H1 (cell line): ENCODE data around the gene ZFP1. TPM values are rescaled to one million over a fixed set of nuclear protein-coding genes. Genes with fewer than 3 reads are reported as not detected.

ENCODE experiments used
- CTCF ChIA-PET: fragments of 300-600 bp; sonication (Branson Sonifier 250); formaldehyde crosslinking; loops from one replicate; lab custom pipeline; 2021; ENCODE audit not compliant: partially characterized antibody; lab: Charles Lee
- POLR2A ChIA-PET: fragments of 300-600 bp; sonication (Branson Sonifier 250); formaldehyde crosslinking; loops from one replicate; lab custom pipeline; 2021; ENCODE audit warnings: inconsistent platforms; ENCODE audit not compliant: partially characterized antibody; lab: Charles Lee
- DNase-seq, 2 experiments: peaks; one replicate each; pipeline versions ENCODE4 v3.0.0 to v3.0.0-alpha.2; 2010 to 2022; ENCODE audit warnings: low spot score in 2 of 2, low read depth in 1 of 2, mixed read lengths in 1 of 2
- FAIRE-seq: peaks from 2 replicates; lab custom pipeline; 2011; peaks lifted over from hg19 to GRCh38; lab: Jason Lieb, UNC
- H2AFZ ChIP-seq: 2 replicates; pipeline ENCODE4 v1.8.1; 2012; ENCODE audit warnings: low read length, inconsistent platforms
- H2AK5ac ChIP-seq: 2 replicates; pipeline ENCODE4 v1.6.1; 2013; ENCODE audit warnings: low read depth, low read length
- H2BK120ac ChIP-seq: replicated peaks from 2 replicates; pipeline ENCODE3; 2013; ENCODE audit warnings: low read depth, low read length, inconsistent platforms
- H2BK12ac ChIP-seq: 2 replicates; pipeline ENCODE4 v1.6.1; 2013; ENCODE audit warnings: low read depth, low read length
- H2BK15ac ChIP-seq: 2 replicates; pipeline ENCODE4 v1.6.1; 2013; ENCODE audit warnings: low read length
- H2BK20ac ChIP-seq: 2 replicates; pipeline ENCODE4 v1.6.1; 2013; ENCODE audit warnings: low read length
- H2BK5ac ChIP-seq: 2 replicates; pipeline ENCODE4 v1.6.1; 2013; ENCODE audit warnings: low read depth, low read length
- H3K14ac ChIP-seq: 2 replicates; pipeline ENCODE4 v1.6.1; 2013; ENCODE audit warnings: inconsistent platforms; ENCODE audit not compliant: insufficient read length
- H3K18ac ChIP-seq: 2 replicates; pipeline ENCODE4 v1.6.1; 2013; ENCODE audit warnings: low read length; ENCODE audit errors: extremely low read depth
- H3K23ac ChIP-seq: 2 replicates; pipeline ENCODE4 v1.6.1; 2013; ENCODE audit warnings: inconsistent platforms; ENCODE audit not compliant: insufficient read length
- H3K23me2 ChIP-seq: 2 replicates; pipeline ENCODE4 v1.6.1; 2013; ENCODE audit warnings: low read depth, low read length
- H3K27ac ChIP-seq: 2 replicates; pipeline ENCODE4 v1.6.1; 2011; ENCODE audit warnings: low read depth, low read length, inconsistent platforms
- H3K27me3 ChIP-seq, 4 experiments: replicated peaks in 1 of 4; 1 replicate in 1 of 4; 2 replicates in 3 of 4; pipeline versions ENCODE4 v1.6.1 to v1.8.1; 2011 to 2013; ENCODE audit warnings: low read length in 3 of 4, mild to moderate bottlenecking in 3 of 4, inconsistent platforms in 2 of 4, mixed read lengths in 2 of 4, moderate library complexity in 1 of 4; ENCODE audit not compliant: control insufficient read depth in 3 of 4, insufficient read depth in 3 of 4; ENCODE audit errors: extremely low read depth in 1 of 4
- H3K36me3 ChIP-seq, 4 experiments: 2 replicates each; pipeline versions ENCODE4 v1.6.1 to v1.8.1; 2011 to 2013; ENCODE audit warnings: mild to moderate bottlenecking in 4 of 4, low read length in 3 of 4, moderate library complexity in 2 of 4, control low read depth in 1 of 4, inconsistent platforms in 1 of 4; ENCODE audit not compliant: insufficient read depth in 4 of 4, control insufficient read depth in 2 of 4
- H3K4ac ChIP-seq: replicated peaks from 2 replicates; pipeline ENCODE3; 2013; ENCODE audit warnings: low read length, low read depth, mixed read lengths, inconsistent platforms; ENCODE audit not compliant: insufficient read length
- H3K4me1 ChIP-seq, 4 experiments: replicated peaks in 1 of 4; 1 replicate in 1 of 4; 2 replicates in 3 of 4; pipeline versions ENCODE4 v1.6.1 to v1.8.1; 2011 to 2013; ENCODE audit warnings: low read length in 3 of 4, inconsistent platforms in 2 of 4, mixed read lengths in 1 of 4; ENCODE audit not compliant: insufficient read depth in 4 of 4, control insufficient read depth in 3 of 4
- H3K4me2 ChIP-seq, 2 experiments: 2 replicates each; pipeline versions ENCODE4 v1.6.1 to v1.8.1; 2011 to 2013; ENCODE audit warnings: low read depth in 2 of 2, low read length in 2 of 2, control low read depth in 1 of 2, inconsistent platforms in 1 of 2, mild to moderate bottlenecking in 1 of 2; ENCODE audit not compliant: insufficient read depth in 1 of 2
- H3K4me3 ChIP-seq, 4 experiments: fragments of 200-600, 300-600 bp in 1 of 4; sonication (generic), shearing (Covaris generic), sonication (Bioruptor Twin) in 1 of 4; 2 replicates each; pipeline versions ENCODE4 v1.5.1 to v1.8.1; 2011 to 2016; ENCODE audit warnings: low read length in 4 of 4, low read depth in 3 of 4, control low read depth in 2 of 4, inconsistent platforms in 2 of 4, mild to moderate bottlenecking in 2 of 4, mixed read lengths in 1 of 4, moderate library complexity in 1 of 4; ENCODE audit not compliant: insufficient read depth in 2 of 4; ENCODE audit errors: extremely low read depth in 1 of 4
- H3K56ac ChIP-seq: replicated peaks from 2 replicates; pipeline ENCODE3; 2013; ENCODE audit warnings: low read depth, mild to moderate bottlenecking, mixed read lengths, low read length, inconsistent platforms; ENCODE audit not compliant: insufficient read length
- H3K79me1 ChIP-seq: 2 replicates; pipeline ENCODE4 v1.6.1; 2013; ENCODE audit warnings: low read depth, low read length, control low read depth
- H3K79me2 ChIP-seq, 2 experiments: 2 replicates each; pipeline versions ENCODE4 v1.6.1 to v1.8.1; 2012 to 2013; ENCODE audit warnings: low read length in 2 of 2, mild to moderate bottlenecking in 2 of 2, inconsistent platforms in 1 of 2; ENCODE audit not compliant: insufficient read depth in 2 of 2, control insufficient read depth in 1 of 2
- H3K9ac ChIP-seq, 4 experiments: replicated peaks in 1 of 4; 1 replicate in 1 of 4; 2 replicates in 3 of 4; pipeline versions ENCODE4 v1.6.1 to v1.8.1; 2011 to 2013; ENCODE audit warnings: low read depth in 3 of 4, low read length in 3 of 4, control low read depth in 2 of 4, mild to moderate bottlenecking in 2 of 4, moderate library complexity in 2 of 4, inconsistent platforms in 1 of 4; ENCODE audit errors: extremely low read depth in 1 of 4
- H3K9me3 ChIP-seq, 2 experiments: 2 replicates each; pipeline versions ENCODE4 v1.6.1 to v1.8.1; 2012 to 2013; ENCODE audit warnings: mild to moderate bottlenecking in 2 of 2, moderate library complexity in 2 of 2, control low read depth in 1 of 2, inconsistent platforms in 1 of 2, low read depth in 1 of 2, low read length in 1 of 2, mixed read lengths in 1 of 2; ENCODE audit not compliant: insufficient read depth in 2 of 2
- H4K20me1 ChIP-seq, 2 experiments: replicated peaks in 1 of 2; 2 replicates each; pipeline versions ENCODE3 to v1.8.1; 2011 to 2013; ENCODE audit warnings: inconsistent platforms in 2 of 2, low read length in 2 of 2, mild to moderate bottlenecking in 1 of 2; ENCODE audit not compliant: insufficient read depth in 2 of 2, control insufficient read depth in 1 of 2
- H4K5ac ChIP-seq: 2 replicates; pipeline ENCODE4 v1.6.1; 2013; ENCODE audit warnings: low read length, low read depth, mixed read lengths, inconsistent platforms; ENCODE audit not compliant: insufficient read length
- H4K8ac ChIP-seq: 2 replicates; pipeline ENCODE4 v1.8.0; 2013; ENCODE audit warnings: mild to moderate bottlenecking, moderate library complexity, low read length, inconsistent platforms; ENCODE audit not compliant: insufficient read depth; ENCODE audit errors: extremely low read depth
- H4K91ac ChIP-seq: replicated peaks from 2 replicates; pipeline ENCODE3; 2013; ENCODE audit warnings: low read length, mixed read lengths, inconsistent platforms; ENCODE audit not compliant: insufficient read length
- ATF3 ChIP-seq: IDR thresholded peaks from 2 replicates; pipeline ENCODE4 v1.6.1; 2011; ENCODE audit warnings: low read depth, mild to moderate bottlenecking, low read length; ENCODE audit not compliant: insufficient read depth
- CHD2 ChIP-seq: IDR thresholded peaks from 2 replicates; pipeline ENCODE4 v1.6.1; 2012; ENCODE audit warnings: low read length, improper control_type of control experiment
- CTBP2 ChIP-seq: IDR thresholded peaks from 2 replicates; pipeline ENCODE4 v1.7.0; 2011; ENCODE audit warnings: borderline replicate concordance, mild to moderate bottlenecking, moderate library complexity, mixed read lengths, low read length; ENCODE audit not compliant: insufficient read depth, insufficient read length
- EP300 ChIP-seq, 2 experiments: IDR thresholded peaks; 1 replicate in 1 of 2; 2 replicates in 1 of 2; pipeline ENCODE4 v1.6.1; 2011 to 2012; ENCODE audit warnings: low read depth in 2 of 2, low read length in 2 of 2, mild to moderate bottlenecking in 2 of 2, borderline replicate concordance in 1 of 2, inconsistent platforms in 1 of 2, moderate library complexity in 1 of 2
- GABPA ChIP-seq: IDR thresholded peaks from 2 replicates; pipeline ENCODE4 v1.6.1; 2011; ENCODE audit warnings: mild to moderate bottlenecking, low read length, moderate library complexity, borderline replicate concordance; ENCODE audit not compliant: insufficient read depth
- KDM4A ChIP-seq: IDR thresholded peaks from one replicate; pipeline ENCODE4 v1.7.1; 2012; ENCODE audit warnings: low read depth, mild to moderate bottlenecking, moderate library complexity, low read length, inconsistent platforms; ENCODE audit not compliant: severe bottlenecking
- KDM5A ChIP-seq: fragments of 200-600 bp; IDR thresholded peaks from 2 replicates; pipeline ENCODE4 v1.7.1; 2012; ENCODE audit warnings: mild to moderate bottlenecking, low read length, inconsistent platforms, mixed read lengths
- MAFK ChIP-seq: IDR thresholded peaks from 2 replicates; pipeline ENCODE4 v1.6.1; 2012; ENCODE audit warnings: low read depth, mild to moderate bottlenecking, improper control_type of control experiment, low read length
- NANOG ChIP-seq: IDR thresholded peaks from 2 replicates; pipeline ENCODE4 v1.6.1; 2011; ENCODE audit warnings: low read length, low read depth, mild to moderate bottlenecking, inconsistent platforms; ENCODE audit not compliant: insufficient read depth, poor library complexity, severe bottlenecking
- RXRA ChIP-seq: IDR thresholded peaks from 2 replicates; pipeline ENCODE4 v1.6.1; 2011; ENCODE audit warnings: low read depth, mild to moderate bottlenecking, low read length, moderate library complexity; ENCODE audit not compliant: insufficient read depth
- SIRT6 ChIP-seq: IDR thresholded peaks from one replicate; pipeline ENCODE4 v1.7.1; 2012; ENCODE audit warnings: low read length, inconsistent platforms
- SP1 ChIP-seq: IDR thresholded peaks from 2 replicates; pipeline ENCODE4 v1.6.1; 2011; ENCODE audit warnings: low read depth, low read length
- TEAD4 ChIP-seq: IDR thresholded peaks from 2 replicates; pipeline ENCODE4 v1.6.1; 2012; ENCODE audit warnings: low read depth, low read length, inconsistent platforms, mixed read lengths
- WGBS, 2 experiments: shearing (Covaris generic) in 1 of 2; methylation state at CpG; one replicate each; pipeline versions ENCODE4 v1.1.6 to v1.1.7; 2013 to 2015; ENCODE audit warnings: low lambda C conversion rate in 2 of 2, mixed read lengths in 2 of 2, inconsistent platforms in 1 of 2, low coverage in 1 of 2, missing lambda C conversion rate in 1 of 2; ENCODE audit not compliant: insufficient replicate concordance in 2 of 2, insufficient coverage in 1 of 2, insufficient read length in 1 of 2; ENCODE audit errors: extremely low coverage in 1 of 2, missing lambda C conversion rate in 1 of 2; 5-methylcytosine and 5-hydroxymethylcytosine counted together
- polyA plus RNA-seq, 7 experiments: library from polyadenylated mRNA; depleted of rRNA in 3 of 7; stranded (reverse) in 5 of 7; unstranded in 2 of 7; fragments of >200 nt in 5 of 7; fragments of 200-250 nt in 2 of 7; gene quantifications; 1 replicate in 5 of 7; 2 replicates in 1 of 7; 4 replicates in 1 of 7; pipeline versions ENCODE4 v1.2.1 to v1.2.3, GENCODE V29; 2011 to 2013; ENCODE audit warnings: missing spikeins in 2 of 7, mixed read lengths in 2 of 7
- total RNA-seq: library from RNA; stranded (reverse); fragmentation: NEBNext Ultra II Directional; extraction: Animal tissue kit (Norgen Biotek cat#: 25700); gene quantifications from 2 replicates; pipeline ENCODE4 v1.2.1, GENCODE V29; 2021

Gene ZFP1
- total and polyA plus RNA-seq, 2 of the 8 experiments (the other 6 are each of a cell fraction or from before 2014, with no cell fraction given), result 4.0 to 11.2 TPM

- Histone ChIP-seq H3K9ac (no peak overlapping the region), H2BK15ac (no peak overlapping the region), H3K79me1 (no peaks in the 10 kb centered on the region), H2BK120ac (no peak overlapping the region), H2BK12ac (no peak overlapping the region), H2BK20ac (no peak overlapping the region), H4K8ac (no peak overlapping the region), H3K23ac (no peak overlapping the region), H3K56ac (no peak overlapping the region), H3K9me3 (no peaks in the 10 kb centered on the region), H3K79me2 (no peaks in the 10 kb centered on the region), H3K4ac (no peak overlapping the region), H4K91ac (no peak overlapping the region), H3K4me3 (no peak overlapping the region), H3K18ac (no peak overlapping the region), H4K5ac (no peak overlapping the region), H2BK5ac (no peak overlapping the region), H3K4me2 (no peak overlapping the region), H3K14ac (no peak overlapping the region), H3K27me3 (no peaks in the 10 kb centered on the region), H3K4me1 (peaks cover 0 to 2% (median 0%) of the 10 kb centered on the region in 4 experiments; a peak in 3 of 7 replicates), H3K27ac (no peak overlapping the region), H2AK5ac (no peak overlapping the region), H3K36me3 (no peaks in the 10 kb centered on the region), H2AFZ (no peak overlapping the region), H4K20me1 (no peaks in the 10 kb centered on the region), H3K23me2 (no peaks in the 10 kb centered on the region)
- 88% methylated on average over 13 of the region's 13 CpGs; no CpG with 5 or more reads in 1 of the 2 experiments for WGBS, 2 experiments
- CTCF ChIA-PET, result interaction anchor here (0.6 to 10.4 kb wide), 10 partner anchors 13 to 469 kb away, joined by 3 to 157 read pairs (median 4); partner anchors contain the start of gene CTRB1
- FAIRE-seq, result no peak
- POLR2A ChIA-PET, result no interaction called here
- no peak for DNase-seq
- no peak for TF ChIP-seq TEAD4
- no peak for TF ChIP-seq GABPA
- no peak for TF ChIP-seq KDM4A
- TF ChIP-seq CHD2, result no peak
- TF ChIP-seq SIRT6, result no peak
- TF ChIP-seq MAFK, result no peak
- TF ChIP-seq EP300 (IDR thresholded peaks at IDR 0.05; ENCODE audit: borderline replicate concordance in 1 of 2, low read depth in 2 of 2, low read length in 2 of 2), result no peak
- no peak for TF ChIP-seq KDM5A
- no peak for TF ChIP-seq CTBP2
- no peak for TF ChIP-seq RXRA
- TF ChIP-seq NANOG, result no peak
- TF ChIP-seq ATF3, result no peak
- TF ChIP-seq SP1, result no peak
These were observed 53.8 kb downstream of the ZFP1 start for GRCh38 chr16:75202069-75202590.
